Kidney epithelial cell (primary cell): Measurements from ENCODE around the gene PLA2G4E. TPM values are rescaled to one million over a fixed set of nuclear protein-coding genes. Genes with fewer than 3 reads are reported as not detected.

Experiments used
- DNase-seq: peaks from one replicate; pipeline ENCODE4 v3.0.0-alpha.2; 2010; ENCODE audit warnings: low read depth
- H3K27me3 ChIP-seq: 2 replicates; pipeline ENCODE4 v1.6.0; 2011; ENCODE audit warnings: low read length; ENCODE audit not compliant: control insufficient read depth, insufficient read depth
- H3K36me3 ChIP-seq: 2 replicates; pipeline ENCODE4 v1.5.1; 2011; ENCODE audit warnings: low read length; ENCODE audit not compliant: control insufficient read depth, insufficient read depth
- H3K4me3 ChIP-seq: 2 replicates; pipeline ENCODE4 v1.5.1; 2011; ENCODE audit warnings: low read depth, mild to moderate bottlenecking, control low read depth, low read length
- CTCF ChIP-seq: IDR thresholded peaks from 2 replicates; pipeline ENCODE4 v1.5.1; 2011; ENCODE audit warnings: mild to moderate bottlenecking, moderate library complexity, low read length, control low read depth, inconsistent platforms; ENCODE audit not compliant: insufficient read depth, poor library complexity, severe bottlenecking
- total RNA-seq: library from RNA; depleted of rRNA; stranded (reverse); fragments of >200 nt; gene quantifications from 2 replicates; pipeline ENCODE4 v1.2.3, GENCODE V29; 2015

Gene PLA2G4E
- total RNA-seq, 1 donor from 2014 or later = not detected

- H3K4me3 ChIP-seq = no peak overlapping the region
- H3K36me3 ChIP-seq = no peaks in the 10 kb centered on the region
- no peak for DNase-seq
- H3K27me3 ChIP-seq = peaks cover 4% of the 10 kb centered on the region
- no peak for TF ChIP-seq CTCF
Observed at GRCh38 chr15:42007386-42007785, 13.5 kb downstream of the PLA2G4E start.

- no peak for DNase-seq
- Histone ChIP-seq H3K27me3 (peaks cover 13% of the 10 kb centered on the region), H3K36me3 (no peaks in the 10 kb centered on the region), H3K4me3 (no peak overlapping the region)
- TF ChIP-seq CTCF = no peak
Observed at GRCh38 chr15:42002333-42002732, 18.5 kb downstream of the PLA2G4E start.

- DNase-seq = no peak
- peaks cover 13% of the 10 kb centered on the region for H3K27me3 ChIP-seq
Observed at GRCh38 chr15:42001236-42001635, 19.6 kb downstream of the PLA2G4E start.

GRCh38 chr15:41999290-42000285 is 21.3 kb downstream of the PLA2G4E start:
- TF ChIP-seq CTCF = no peak

More at GRCh38 chr15:42001236-42001635, 19.6 kb downstream of the PLA2G4E start:
- Histone ChIP-seq H3K36me3 (no peaks in the 10 kb centered on the region), H3K4me3 (no peak overlapping the region)
- TF ChIP-seq CTCF = no peak

GRCh38 chr15:41997845-41998244 is 23.0 kb downstream of the PLA2G4E start:
- no peaks in the 10 kb centered on the region for H3K36me3 ChIP-seq
- DNase-seq = no peak
- peaks cover 10% of the 10 kb centered on the region for H3K27me3 ChIP-seq
- no peak for TF ChIP-seq CTCF
- H3K4me3 ChIP-seq = no peak overlapping the region

More at GRCh38 chr15:41999290-42000285, 21.3 kb downstream of the PLA2G4E start:
- Histone ChIP-seq H3K36me3 (no peaks in the 10 kb centered on the region), H3K4me3 (no peak overlapping the region), H3K27me3 (peaks cover 13% of the 10 kb centered on the region)
- no peak for DNase-seq
